ENCODE measurements around the gene SORCS2.

DNA sequence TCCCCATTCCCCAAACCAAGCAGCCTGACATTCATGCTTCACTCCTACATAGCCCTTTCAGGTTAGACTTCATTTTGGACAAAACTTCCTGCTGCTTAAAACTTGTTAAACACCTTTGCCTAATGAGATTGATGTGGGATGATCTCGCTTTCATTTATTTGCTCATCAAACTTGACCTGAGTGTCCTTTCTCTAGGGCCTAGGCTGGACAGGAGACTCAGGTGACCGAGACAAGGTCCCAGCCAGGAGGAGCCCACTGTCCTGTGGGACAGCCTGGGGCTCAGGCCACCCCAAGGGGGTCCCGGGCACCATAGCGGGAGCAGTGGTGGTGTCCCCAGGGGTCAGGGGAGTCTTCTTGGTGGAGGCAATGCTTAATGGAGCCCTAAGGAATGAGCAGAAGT, 266.1 kb downstream of the SORCS2 start:
- TF ChIP-seq POLR2AphosphoS5 (IDR thresholded peaks at IDR 0.05; ENCODE audit: low read depth, low read length) (no peak), SIN3A (IDR thresholded peaks at IDR 0.05; ENCODE audit: borderline replicate concordance, insufficient read depth, low read length) (no peak), TAF1 (IDR thresholded peaks at IDR 0.05; ENCODE audit: borderline replicate concordance, insufficient read depth, low read length) (no peak)
- TF ChIP-seq, protein P1, sequence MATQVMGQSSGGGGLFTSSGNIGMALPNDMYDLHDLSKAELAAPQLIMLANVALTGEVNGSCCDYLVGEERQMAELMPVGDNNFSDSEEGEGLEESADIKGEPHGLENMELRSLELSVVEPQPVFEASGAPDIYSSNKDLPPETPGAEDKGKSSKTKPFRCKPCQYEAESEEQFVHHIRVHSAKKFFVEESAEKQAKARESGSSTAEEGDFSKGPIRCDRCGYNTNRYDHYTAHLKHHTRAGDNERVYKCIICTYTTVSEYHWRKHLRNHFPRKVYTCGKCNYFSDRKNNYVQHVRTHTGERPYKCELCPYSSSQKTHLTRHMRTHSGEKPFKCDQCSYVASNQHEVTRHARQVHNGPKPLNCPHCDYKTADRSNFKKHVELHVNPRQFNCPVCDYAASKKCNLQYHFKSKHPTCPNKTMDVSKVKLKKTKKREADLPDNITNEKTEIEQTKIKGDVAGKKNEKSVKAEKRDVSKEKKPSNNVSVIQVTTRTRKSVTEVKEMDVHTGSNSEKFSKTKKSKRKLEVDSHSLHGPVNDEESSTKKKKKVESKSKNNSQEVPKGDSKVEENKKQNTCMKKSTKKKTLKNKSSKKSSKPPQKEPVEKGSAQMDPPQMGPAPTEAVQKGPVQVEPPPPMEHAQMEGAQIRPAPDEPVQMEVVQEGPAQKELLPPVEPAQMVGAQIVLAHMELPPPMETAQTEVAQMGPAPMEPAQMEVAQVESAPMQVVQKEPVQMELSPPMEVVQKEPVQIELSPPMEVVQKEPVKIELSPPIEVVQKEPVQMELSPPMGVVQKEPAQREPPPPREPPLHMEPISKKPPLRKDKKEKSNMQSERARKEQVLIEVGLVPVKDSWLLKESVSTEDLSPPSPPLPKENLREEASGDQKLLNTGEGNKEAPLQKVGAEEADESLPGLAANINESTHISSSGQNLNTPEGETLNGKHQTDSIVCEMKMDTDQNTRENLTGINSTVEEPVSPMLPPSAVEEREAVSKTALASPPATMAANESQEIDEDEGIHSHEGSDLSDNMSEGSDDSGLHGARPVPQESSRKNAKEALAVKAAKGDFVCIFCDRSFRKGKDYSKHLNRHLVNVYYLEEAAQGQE (IDR thresholded peaks at IDR 0.05; ENCODE audit: insufficient read depth in 1 of 2, low read depth in 2 of 2, low read length in 2 of 2): no peak

Measured in PFSK-1 (cell line).